Superior temporal gyrus (tissue), 1 donor: ENCODE measurements around the gene RGS7.
A peak's percentile ranks its signal among the peaks of the same experiment; 100 is the strongest.
"Not testable (repeated sequence)": the region's sequence is repeated elsewhere in the genome, so short reads cannot be mapped to it uniquely, and the experiment has no call there.

ENCODE experiments used
- DNase-seq: peaks from one replicate; pipeline ENCODE4 v3.0.0-alpha.2; 2016; ENCODE audit errors: extremely low spot score

The RGS7 gene

DNA sequence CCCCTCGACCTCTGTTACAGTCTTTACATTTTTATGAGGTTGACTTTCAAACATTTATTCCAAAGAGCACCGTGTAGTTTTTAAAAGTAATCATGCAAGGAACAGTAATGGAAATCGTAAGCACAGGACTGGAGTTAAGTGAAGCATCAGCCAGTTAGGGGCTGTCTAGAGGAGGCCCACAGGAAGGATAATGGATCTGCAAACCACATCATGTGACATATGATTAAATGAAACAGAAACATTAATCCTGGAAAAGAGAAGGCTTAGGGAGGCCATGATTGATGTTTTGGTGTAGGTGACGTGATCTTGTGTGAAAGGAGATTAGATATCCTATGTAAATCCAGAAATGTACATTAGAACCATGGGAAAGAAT lies 25.0 kb downstream of the RGS7 start:
- DNase-seq: no peak

DNA sequence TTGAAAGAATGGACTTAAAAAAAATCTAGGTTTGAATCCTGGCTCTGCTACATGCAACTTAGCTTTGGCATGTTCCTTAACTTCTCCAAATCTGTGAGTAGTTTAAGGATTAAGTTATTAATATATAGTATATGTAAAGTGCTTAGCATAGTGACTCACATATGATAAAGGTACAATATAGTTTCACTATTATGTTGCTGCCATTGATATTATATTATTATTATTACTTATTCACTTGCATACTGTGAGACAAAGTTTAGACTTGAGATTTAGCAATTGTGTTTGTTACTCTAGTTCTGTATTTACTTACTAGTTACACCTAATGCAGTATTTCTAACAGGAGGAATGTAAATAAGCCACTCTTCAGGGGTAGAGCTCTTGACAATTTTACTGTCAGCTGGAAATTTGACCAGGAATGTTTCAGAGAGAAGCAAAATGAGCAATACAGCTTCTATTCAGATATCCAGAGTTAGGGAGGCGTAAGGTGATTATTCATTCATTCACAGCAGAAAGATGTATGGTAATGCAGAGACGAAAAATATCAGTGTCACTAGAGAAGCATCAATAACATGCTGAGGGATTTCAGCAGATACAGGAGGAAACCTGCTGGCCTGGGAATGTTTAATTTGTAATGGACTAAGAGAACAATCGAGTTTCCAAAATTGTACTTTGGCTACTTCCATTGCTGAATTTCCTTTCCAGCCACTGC lies 25.5 kb downstream of the RGS7 start:
- no peak for DNase-seq

DNA sequence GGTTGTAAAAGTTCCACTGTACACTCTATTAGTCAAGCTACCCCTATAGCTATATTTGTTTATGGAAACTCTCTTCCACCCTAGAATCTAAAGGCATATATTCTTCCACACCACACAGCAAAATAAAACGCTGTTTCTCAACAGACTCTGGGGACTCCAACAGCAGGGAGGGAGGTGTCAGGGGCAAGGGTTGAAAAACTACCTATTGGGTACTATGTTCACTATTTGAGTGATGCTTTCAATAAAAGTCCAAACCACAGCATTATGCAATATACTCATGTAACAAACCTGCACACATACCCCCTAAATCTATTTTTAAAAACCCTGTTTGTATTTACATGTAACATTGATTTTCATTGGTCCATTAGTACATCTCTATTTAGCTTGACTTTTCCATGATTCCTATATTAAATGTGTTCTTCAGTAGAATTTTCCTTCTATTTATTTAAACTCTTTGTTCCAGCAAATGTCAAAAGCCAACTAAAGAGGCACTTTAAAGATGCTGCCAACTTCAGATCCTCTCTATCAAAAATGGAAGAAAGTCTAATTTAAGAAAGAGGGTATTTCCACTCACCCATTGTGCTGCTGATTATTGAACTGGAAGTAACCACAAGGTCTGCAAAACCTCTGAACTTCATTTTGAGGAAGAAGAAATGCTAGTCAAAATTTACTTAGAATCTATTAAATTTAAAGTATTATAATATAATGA lies 26.2 kb downstream of the RGS7 start:
- DNase-seq: no peak

DNA sequence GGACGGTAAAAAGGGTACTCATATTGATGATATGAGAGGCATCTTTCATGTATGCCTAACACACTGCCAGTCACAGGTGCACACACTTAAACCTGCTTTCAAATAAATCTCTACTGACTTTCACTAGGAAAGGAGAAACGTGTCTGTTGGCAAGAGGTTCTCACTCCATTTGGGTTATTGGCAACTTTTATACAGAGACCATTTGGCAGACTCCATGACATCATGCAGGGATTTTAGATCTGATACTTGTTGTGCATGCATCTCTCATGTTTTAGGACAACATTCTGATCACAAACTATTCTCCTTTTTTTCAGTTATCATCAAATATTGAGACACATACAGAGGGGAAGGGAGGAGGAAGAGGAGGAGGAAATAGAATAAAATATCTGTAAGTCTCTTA lies 31.5 kb downstream of the RGS7 start:
- no peak for DNase-seq

DNA sequence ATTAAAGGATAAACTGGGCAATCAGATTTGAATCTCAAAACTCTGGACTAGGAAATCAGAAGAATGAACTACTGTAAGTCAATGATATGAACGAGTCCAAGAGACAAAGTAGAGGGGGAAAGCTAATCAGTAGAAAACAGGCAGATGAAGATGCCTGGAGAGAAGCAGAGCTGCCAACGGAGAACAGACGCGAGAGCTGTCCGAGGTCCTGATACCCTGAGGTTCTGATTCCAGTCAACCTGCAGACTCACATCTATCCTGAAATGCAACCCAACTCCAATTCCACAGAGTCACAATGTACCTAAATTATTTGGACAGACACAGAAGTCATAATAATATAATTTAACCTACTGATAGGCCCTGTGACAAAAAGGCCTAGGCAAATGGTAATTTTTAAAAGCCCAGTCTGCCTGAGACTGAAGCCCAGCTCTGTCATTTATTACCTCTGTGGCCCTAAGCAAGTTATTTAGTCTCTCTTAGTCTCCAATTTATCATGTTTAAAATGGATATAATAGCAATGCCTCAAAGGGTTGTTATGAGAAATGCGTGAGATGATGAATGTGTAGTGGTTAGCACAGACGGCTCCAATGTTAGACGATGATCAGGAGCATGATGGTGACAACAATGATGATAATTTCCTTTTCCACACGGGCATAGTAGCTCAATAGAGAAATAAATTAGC lies 33.4 kb downstream of the RGS7 start:
- no peak for DNase-seq

DNA sequence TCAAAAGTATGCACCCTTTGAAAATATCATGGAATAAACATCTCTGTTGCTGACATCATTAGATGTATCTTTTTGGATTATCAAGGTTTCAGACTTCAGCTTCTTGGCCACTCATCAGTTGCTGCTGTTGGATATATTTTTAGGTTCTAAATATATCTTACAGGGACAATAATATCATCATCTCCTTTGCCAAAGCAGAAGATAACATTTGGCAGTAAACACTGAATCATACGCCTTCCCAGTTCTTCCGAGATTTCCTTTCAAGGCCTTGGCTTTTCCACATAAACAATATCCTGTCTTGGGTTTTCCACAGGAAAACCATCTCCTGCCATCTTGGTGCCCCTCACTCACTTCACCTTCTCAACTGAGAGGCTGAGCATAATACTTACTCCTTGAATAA lies 39.3 kb downstream of the RGS7 start:
- DNase-seq: no peak

DNA sequence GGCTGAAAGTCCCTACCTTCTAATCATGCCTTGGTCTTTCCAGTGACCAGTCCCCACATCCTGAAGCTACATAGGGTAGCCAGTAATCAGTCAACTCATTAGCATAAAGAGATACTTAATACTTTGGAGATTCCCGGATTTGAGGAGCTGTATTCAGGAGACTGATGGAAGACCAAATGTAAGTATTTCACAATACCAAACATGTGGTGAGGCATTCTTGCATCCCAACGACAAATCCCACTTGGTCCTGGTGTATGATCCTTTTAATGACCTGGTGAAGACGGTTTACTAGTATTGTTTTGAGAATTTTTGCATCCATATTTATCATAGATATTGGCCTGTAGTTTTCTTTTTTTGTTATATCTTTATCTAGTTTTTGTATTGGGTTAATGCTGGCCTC lies 40.6 kb downstream of the RGS7 start:
- DNase-seq: no peak

DNA sequence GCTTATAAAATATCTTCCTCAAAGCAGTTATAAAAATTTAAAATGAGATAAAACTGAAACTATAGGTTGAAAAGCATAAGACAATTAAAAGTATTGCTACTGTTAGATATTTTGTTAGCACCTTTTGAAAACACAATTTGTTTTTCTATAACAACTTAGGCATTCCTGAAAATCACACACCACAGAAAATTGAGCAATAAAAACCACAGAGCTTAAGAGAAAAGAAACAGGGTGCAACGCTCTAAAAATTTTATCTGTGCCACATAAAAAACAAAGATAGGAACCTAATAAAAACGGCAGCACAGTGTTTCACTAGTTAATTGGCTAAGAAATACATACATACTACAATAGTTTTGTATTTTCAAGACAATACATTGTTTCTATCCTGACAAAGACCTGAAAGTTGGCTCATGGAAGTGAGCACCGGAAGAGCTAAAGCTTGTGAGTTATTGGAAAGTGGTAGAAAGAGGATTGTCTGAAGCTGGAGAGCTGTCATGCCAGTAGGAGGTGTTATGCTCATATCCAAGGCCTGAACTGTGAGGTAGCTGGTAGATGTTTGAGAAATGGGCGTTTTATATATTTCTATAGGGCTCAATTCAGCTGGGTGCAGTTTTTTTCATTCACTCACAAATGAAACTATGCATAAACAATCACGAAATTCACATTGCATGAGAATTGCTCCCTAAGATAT lies 45.8 kb downstream of the RGS7 start:
- no peak for DNase-seq

DNA sequence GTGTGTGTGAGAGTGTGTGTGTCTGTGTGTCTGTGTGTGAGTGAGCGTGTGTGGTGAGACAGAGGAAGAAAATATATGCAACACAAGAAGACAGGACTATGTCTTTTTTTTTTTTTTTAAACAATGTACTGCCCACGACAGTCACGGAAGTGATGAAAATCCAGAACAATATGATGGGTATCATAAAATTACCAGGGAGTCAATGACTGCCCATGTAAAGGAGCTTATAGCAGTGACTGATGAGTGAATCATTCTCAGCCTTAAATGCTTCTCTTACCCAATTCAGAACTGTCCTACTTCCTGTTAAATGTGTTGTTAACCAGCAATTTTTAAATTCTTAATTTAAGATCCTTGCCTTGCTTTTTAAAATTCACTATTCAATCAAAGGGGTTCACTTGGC lies 46.6 kb downstream of the RGS7 start:
- DNase-seq: no peak

DNA sequence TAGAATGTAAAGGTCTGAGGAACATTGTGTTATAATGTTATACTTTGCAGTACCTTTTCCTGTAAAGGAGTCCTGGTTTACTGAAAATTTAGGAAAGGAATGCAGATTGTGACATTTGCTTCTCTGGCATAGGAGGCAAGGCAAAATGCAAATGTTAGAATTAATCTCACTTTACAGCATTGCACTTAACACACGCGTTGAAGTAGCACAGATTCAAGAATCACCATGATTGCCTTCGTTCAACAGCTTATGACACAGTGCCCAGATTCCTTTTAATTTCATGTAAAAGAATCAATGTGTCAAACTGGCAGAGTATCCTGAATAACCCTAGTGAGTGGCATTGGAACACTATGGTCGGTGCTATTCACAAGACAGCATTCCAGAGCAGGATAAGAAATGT lies 47.4 kb downstream of the RGS7 start:
- DNase-seq: no peak

DNA sequence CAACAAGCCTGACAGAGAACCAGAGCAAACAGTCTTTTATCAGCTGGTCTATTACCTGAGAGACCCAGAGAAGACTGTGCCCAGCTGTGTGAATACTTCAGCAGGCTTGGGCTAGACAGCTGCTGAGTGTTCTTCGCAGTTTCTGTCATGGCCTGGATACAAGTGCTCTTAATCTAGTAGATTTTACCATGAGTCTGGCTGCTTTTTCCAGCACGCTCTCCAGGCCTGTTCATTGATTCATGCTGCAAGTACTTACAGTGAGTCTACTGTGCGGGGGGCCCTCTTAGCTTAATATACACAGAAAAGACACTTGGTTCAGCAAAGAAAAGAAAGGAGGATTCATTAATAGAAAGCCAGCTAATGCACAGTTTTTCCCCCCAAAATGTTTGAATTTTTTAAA lies 48.5 kb downstream of the RGS7 start:
- DNase-seq: no peak

DNA sequence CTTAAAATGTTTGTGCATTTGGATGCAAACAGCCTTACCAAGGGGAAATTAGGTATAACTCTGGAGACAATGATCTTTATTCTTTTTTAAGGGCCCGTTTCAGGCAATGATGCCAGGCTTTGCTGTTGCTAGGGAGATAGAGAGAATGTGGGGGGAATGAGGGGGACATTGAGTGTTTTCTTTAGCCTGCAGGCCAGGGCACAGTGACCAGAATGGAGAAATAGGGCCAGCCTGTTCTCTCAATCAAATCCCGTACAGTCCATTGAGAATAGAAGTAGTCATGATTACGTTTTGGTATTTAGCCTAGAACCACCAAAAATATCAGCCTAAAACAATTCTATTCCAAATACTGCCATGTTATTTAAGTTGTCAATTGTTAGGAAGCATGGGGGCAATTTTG lies 49.0 kb downstream of the RGS7 start:
- no peak for DNase-seq

DNA sequence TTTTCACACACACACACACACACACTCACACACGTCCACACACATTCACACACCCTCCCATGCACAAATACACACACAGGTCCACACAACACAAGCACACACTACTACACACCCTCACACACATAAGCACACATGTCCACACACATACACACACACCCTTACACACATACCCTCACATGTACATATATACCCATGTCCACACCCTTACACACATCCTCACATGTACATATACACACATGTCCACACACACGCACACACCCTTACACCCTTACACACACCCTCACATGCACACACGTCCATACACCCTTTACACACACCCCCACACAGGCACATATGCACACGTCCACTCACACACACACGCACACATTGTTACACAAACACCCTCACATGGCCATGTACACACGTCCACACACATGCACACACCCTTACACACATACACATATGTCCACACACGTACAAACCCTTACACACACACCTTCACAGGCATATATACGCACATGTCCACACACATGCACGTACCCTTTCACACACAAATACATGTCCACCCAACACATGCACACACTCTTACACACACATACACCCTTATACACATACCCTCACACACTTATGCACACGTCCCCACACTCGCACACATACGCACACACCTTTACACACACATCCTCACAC lies 50.7 kb downstream of the RGS7 start:
- no peak for DNase-seq

DNA sequence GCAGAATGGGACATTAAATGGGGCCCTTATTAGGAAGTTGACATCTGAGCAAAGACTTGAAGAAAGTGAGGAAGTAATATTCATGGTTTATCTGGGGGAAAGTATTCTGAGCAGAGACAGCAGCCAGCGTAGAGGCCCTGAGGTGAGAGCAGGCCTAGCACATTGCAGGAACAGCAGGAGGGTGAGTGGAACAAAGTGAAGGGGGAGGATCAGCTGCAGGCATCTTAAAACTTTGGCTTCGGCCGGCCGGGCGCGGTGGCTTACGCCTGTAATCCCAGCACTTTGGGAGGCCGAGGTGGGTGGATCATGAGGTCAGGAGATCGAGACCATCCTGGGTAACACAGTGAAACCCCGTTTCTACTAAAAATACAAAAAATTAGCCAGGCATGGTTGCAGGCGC lies 55.0 kb downstream of the RGS7 start:
- not testable (repeated sequence) for DNase-seq

DNA sequence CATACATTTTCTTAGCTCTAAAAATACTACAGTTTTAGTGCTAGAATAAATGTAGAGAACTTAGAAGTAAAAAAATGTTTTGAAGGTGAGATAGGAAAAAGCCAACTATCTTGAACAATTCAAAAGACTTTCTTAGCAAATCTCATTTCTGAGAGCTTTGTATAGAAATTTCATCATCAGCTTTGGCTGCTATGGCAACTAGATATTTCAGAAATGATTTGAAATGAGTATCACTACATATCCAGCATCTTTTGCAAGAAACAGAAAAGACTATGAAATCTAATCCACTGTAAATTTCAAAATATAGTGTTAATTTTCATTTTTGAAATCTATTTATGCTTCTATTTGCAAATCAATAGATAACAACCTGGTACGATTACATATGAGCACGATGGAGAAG lies 57.7 kb downstream of the RGS7 start:
- DNase-seq: peak; percentile 52

DNA sequence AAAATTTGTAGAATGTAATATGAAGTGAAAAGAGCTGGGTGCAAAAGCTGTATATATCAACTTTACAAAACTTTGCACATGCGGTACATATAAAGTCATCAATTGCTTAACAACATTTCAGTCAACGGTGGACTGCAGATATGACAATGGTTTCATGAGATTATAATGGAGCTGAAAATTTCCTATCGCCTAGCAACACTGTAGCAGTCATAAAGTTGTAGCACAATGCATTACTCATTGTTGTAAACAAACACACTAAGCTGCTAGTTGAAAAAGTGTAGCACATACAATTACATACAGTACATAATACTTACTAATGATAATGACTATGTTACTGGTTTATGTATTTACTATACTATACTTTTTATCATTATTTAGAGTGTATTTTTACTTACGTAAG lies 64.0 kb downstream of the RGS7 start:
- no peak for DNase-seq

DNA sequence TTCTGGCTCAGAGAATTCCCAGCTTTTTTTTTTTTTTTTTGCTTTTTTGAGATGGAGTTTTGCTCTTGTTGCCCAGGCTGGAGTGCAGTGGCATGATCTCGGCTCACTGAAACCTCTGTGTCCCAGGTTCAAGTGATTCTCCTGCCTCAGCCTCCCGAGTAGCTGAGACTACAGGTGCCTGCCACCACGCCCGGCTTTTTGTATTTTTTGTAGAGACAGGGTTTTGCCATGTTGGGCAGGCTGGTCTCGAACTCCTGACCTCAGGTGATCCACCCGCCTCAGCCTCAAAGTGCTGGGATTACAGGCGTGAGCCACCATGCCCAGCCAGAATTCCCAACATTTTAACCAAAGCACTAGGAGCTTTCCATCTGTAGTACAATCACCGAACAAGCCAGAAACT lies 65.5 kb downstream of the RGS7 start:
- DNase-seq: not testable (repeated sequence)

DNA sequence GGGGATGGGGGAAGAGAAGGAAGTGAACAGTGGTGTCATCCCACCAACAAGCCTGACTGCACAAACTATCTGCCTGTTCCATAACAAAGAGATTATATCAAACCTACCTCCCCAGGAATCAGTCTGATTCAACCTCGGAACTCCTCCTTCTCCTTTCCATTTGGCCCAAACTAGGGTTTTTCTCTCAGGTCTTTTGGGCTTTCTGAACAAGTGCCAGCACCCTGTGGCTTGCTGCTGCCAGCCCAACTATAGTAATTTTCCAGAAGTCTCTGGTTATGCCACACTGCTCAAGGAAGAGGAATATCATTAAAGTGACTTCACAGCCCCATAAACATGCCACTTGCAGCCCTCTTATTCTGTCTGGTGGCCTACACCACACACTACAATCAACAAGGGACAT lies 70.5 kb downstream of the RGS7 start:
- no peak for DNase-seq

DNA sequence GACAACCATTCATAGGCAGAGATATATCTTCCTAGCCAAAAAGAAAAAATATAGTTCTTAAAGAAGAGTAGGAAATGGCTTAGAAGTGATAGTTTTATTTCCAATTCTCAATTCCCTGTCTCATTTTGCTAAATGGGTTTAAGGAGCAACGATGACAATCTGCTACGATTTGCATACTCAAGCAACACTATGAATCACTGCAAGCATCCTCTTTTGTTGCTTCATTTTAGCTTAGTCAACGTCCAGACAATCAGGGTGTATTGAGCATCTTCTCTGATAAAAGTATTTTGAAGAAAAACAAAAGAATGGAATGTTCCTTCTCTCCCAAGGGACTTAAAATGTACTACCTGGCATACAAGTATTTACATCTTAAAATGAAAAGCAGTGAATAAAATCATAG lies 80.6 kb downstream of the RGS7 start:
- DNase-seq: peak; percentile 23

DNA sequence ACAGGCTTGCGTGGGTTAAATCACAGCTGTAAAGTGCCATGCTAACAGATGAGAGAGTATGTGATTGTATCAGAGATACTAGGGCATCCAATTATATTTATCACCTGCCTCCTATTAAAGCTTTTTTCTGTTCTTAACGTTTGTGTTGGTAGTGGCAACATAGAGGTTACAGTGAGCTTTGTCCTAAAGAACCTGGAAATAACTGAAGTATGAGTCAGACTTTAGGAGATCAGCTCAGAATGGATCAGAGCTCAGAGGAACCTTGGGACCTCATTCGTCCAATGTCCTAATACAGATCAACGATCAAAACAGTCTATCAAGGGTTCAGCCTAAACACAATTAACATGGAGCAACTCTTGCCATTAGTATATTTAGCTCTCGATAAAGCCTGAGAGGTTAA lies 81.0 kb downstream of the RGS7 start:
- no peak for DNase-seq

DNA sequence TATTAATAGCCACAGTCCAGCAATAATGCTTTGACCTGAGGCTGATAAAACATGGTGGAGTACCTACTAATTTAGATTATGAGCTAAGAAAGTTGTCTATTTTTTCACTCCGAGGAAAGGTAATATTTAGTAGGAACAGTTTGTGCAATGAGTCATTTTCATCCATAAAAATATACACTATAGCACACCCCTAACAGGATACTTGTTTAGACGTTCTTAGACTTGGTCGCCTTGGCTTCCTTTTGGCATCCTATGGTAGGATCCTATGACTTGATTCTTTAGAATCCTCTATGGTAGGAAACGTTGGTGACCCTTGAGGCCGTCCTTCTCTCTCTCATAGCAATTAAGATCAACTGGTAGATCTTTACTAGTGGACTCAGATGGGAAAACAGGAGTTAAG lies 81.8 kb downstream of the RGS7 start:
- no peak for DNase-seq

DNA sequence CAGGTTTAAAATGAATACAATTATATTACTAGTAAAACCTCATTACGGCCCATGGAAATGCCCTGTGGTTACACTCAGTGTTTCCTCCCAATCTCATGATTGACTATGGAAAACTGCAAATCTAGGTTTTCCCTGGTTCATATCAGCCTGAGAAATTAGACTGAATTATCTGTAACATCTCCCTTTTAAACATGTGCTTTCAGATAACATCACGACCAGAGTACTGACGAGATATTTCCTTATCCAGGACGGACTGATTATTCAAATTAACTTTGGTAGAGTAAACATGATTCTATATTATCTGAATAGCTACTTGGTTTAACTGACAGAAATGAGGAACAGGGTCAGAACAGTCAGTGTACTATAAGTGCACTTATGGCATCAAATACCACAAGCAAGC lies 82.3 kb downstream of the RGS7 start:
- DNase-seq: no peak
